Glutamatergic neuron (in vitro differentiated cells): ENCODE results near the gene PGP. TPM values are rescaled to one million over a fixed set of nuclear protein-coding genes. Genes with fewer than 3 reads are reported as not detected.

Source experiments
- DNase-seq: peaks from one replicate; pipeline ENCODE4 v3.0.0; 2022
- H3K27ac Mint-ChIP-seq: one replicate; pipeline ENCODE4 v1.8.0; 2020; ENCODE audit warnings: mild to moderate bottlenecking, mixed read lengths, inconsistent platforms; ENCODE audit not compliant: unreplicated experiment
- H3K27me3 Mint-ChIP-seq: one replicate; pipeline ENCODE4 v1.8.0; 2020; ENCODE audit warnings: mild to moderate bottlenecking, moderate library complexity, mixed read lengths, inconsistent platforms; ENCODE audit not compliant: unreplicated experiment
- H3K36me3 Mint-ChIP-seq: one replicate; pipeline ENCODE4 v1.8.0; 2020; ENCODE audit warnings: mild to moderate bottlenecking, mixed read lengths, inconsistent platforms; ENCODE audit not compliant: unreplicated experiment
- H3K4me1 Mint-ChIP-seq: one replicate; pipeline ENCODE4 v1.8.0; 2020; ENCODE audit warnings: mild to moderate bottlenecking, low read depth, mixed read lengths, inconsistent platforms; ENCODE audit not compliant: unreplicated experiment
- H3K4me3 Mint-ChIP-seq: one replicate; pipeline ENCODE4 v1.8.0; 2020; ENCODE audit warnings: mild to moderate bottlenecking, mixed read lengths, inconsistent platforms; ENCODE audit not compliant: unreplicated experiment
- H3K9me3 Mint-ChIP-seq: one replicate; pipeline ENCODE4 v1.8.0; 2020; ENCODE audit warnings: mild to moderate bottlenecking, moderate library complexity, mixed read lengths, inconsistent platforms; ENCODE audit not compliant: unreplicated experiment
- CTCF ChIP-seq: fragments of 200-600 bp; sonication (generic); IDR thresholded peaks from one replicate; pipeline ENCODE4 v1.5.0; 2021; ENCODE audit not compliant: partially characterized antibody, unreplicated experiment
- total RNA-seq: library from RNA; stranded (reverse); fragmentation: NEBNext Ultra II Directional; extraction: Animal tissue kit (Norgen Biotek cat#: 25700); gene quantifications from one replicate; pipeline ENCODE4 v1.2.1, GENCODE V29; 2021; ENCODE audit not compliant: unreplicated experiment

PGP gene
- total RNA-seq, 1 donor from 2014 or later: 33.9 TPM

GRCh38 chr16:2233872-2234812 is 19.5 kb upstream of the PGP start:
- peaks cover 7% of the 10 kb centered on the region for H3K27me3 Mint-ChIP-seq
- no peak overlapping the region for H3K27ac Mint-ChIP-seq
- peaks cover 5% of the 10 kb centered on the region for H3K9me3 Mint-ChIP-seq
- H3K36me3 Mint-ChIP-seq: no peaks in the 10 kb centered on the region
- no peaks in the 10 kb centered on the region for H3K4me1 Mint-ChIP-seq
- no peak for DNase-seq
- TF ChIP-seq CTCF: no peak
- H3K4me3 Mint-ChIP-seq: no peak overlapping the region

- H3K36me3 Mint-ChIP-seq: no peaks in the 10 kb centered on the region
- peaks cover 6% of the 10 kb centered on the region for H3K9me3 Mint-ChIP-seq
- no peak for DNase-seq
- TF ChIP-seq CTCF: no peak
- no peak overlapping the region for H3K27ac Mint-ChIP-seq
- peaks cover 7% of the 10 kb centered on the region for H3K27me3 Mint-ChIP-seq
- no peaks in the 10 kb centered on the region for H3K4me1 Mint-ChIP-seq
- no peak overlapping the region for H3K4me3 Mint-ChIP-seq
Observed at GRCh38 chr16:2233046-2233775, 18.6 kb upstream of the PGP start.

GRCh38 chr16:2232094-2232990 is 17.7 kb upstream of the PGP start:
- Mint-ChIP-seq H3K27ac (no peak overlapping the region), H3K27me3 (peaks cover 7% of the 10 kb centered on the region), H3K36me3 (no peaks in the 10 kb centered on the region), H3K4me3 (no peak overlapping the region), H3K9me3 (peaks cover 6% of the 10 kb centered on the region), H3K4me1 (peaks cover 3% of the 10 kb centered on the region)
- no peak for TF ChIP-seq CTCF
- no peak for DNase-seq

GRCh38 chr16:2231016-2231931 is 16.6 kb upstream of the PGP start:
- Mint-ChIP-seq H3K36me3 (no peaks in the 10 kb centered on the region), H3K27ac (no peak overlapping the region), H3K4me1 (peaks cover 3% of the 10 kb centered on the region), H3K4me3 (no peak overlapping the region), H3K27me3 (peaks cover 7% of the 10 kb centered on the region), H3K9me3 (peaks cover 6% of the 10 kb centered on the region)
- no peak for TF ChIP-seq CTCF
- no peak for DNase-seq
